A673 (cell line): ENCODE measurements around the gene PRCD.

Experiments used
- CTCF ChIP-seq: fragments of 300-800, 200-600 bp; sonication (generic); conservative IDR thresholded peaks from 2 replicates; pipeline ENCODE4 v1.5.1; 2017; ENCODE audit warnings: low read depth, mild to moderate bottlenecking, antibody characterized with exemption, low read length, moderate library complexity, mixed read lengths
- EZH2 ChIP-seq: fragments of 200-600 bp; sonication (generic); IDR thresholded peaks from 2 replicates; pipeline ENCODE4 v1.6.1; 2017; ENCODE audit warnings: borderline replicate concordance, low read depth, mild to moderate bottlenecking, mixed read lengths, antibody characterized with exemption, low read length; ENCODE audit not compliant: poor library complexity, severe bottlenecking

GRCh38 chr17:76500074-76500746 is 39.6 kb upstream of the PRCD start:
- TF ChIP-seq CTCF (no peak), EZH2 (no peak)
